GM21825 (cell line): ENCODE measurements around the gene ASIC5.
A peak's percentile ranks its signal among the peaks of the same experiment; 100 is the strongest.
"Not testable (repeated sequence)": the region's sequence is repeated elsewhere in the genome, so short reads cannot be mapped to it uniquely, and the experiment has no call there.

Source experiments
- ATAC-seq: cut with Tn5 transposase; IDR thresholded peaks from one replicate; pipeline ENCODE4 v1.9.1; 2021; ENCODE audit warnings: mild to moderate bottlenecking, moderate library complexity; ENCODE audit not compliant: unreplicated experiment

ASIC5 gene

GRCh38 chr4:155802190-155802959, 63.7 kb downstream of the ASIC5 start:
- ATAC-seq: no peak

DNA sequence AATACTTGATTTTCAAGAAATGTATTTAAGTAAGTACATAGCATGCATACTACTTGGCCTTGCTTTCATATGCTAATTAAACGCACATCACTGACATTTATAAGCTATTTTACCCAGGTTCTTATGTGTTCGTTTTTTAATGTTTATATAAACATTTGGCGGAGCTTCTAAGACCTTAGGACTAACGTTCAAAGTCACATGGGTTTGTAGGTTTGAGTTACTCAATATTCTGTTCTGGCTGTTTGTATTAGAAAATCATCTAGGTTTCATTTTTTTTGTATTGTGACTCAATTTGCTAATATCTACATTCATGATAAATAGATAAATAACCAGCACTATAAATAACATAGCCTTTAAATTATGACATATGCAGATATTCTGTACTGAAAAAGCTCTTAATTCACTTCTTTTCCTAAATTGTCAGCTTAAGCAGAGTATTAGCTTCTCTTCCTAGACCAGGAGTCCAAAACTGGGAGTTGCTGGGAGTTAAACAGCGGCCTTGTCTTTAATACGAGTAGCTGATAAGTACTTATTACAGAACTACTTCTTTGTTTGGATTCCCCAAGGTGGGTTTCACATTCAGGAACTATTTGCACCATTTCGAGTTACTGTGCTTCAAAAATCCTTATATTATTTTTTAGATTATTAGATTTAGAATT, 65.3 kb downstream of the ASIC5 start:
- no peak for ATAC-seq

GRCh38 chr4:155799794-155800123, 66.3 kb downstream of the ASIC5 start:
- no peak for ATAC-seq

DNA sequence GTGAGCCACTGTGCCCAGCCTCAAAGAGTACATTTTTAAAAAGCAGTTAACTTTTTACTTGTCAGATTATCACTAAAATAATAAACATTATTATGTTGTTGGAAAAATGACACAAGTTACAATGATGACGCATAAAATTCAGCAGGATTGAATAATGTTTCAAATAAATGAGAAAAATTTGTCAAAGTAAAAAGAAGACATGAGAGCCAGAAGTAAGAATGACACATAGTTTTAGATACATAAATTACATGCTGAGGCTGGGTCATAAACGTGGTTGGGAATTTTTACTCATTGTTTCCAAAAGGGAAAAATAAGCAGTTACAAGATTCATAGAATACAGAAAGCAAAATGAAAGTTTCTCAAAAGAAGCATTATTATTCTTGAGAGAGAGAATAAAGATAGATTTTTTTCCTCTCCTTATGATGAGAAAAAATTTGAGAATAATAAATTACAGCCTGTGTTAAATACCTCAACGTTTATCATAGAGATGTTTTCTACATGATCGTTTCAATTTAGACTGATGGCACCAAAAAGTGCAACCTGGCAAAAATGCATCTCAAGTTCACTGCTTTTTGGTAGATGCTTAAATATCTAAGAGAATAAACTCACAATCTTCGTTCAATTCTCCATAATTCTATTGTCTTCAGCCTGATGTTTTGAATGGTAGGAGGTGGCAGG, 66.8 kb downstream of the ASIC5 start:
- ATAC-seq: no peak

DNA sequence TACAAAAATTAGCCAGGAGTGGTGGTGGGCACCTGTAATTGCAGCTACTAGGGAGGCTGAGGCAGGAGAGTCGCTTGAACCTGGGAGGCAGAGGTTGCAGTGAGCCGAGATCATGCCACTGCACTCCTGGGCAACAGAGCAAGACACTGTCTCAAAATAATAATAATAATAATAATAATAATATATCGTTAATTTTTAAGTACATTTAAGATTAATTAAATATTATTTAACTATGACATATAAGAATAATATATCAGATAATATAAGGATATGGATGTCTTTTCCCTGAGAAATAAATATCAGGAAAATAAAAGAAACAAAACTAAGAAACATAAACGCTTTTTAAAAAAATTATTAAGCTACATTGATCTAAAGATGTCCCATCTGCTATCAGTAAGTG, 68.5 kb downstream of the ASIC5 start:
- ATAC-seq: not testable (repeated sequence)

- ATAC-seq: peak; percentile 75
These were observed 70.1 kb downstream of the ASIC5 start for GRCh38 chr4:155795991-155796390.

- ATAC-seq: no peak
These were observed 71.4 kb downstream of the ASIC5 start for GRCh38 chr4:155794589-155795236.

- ATAC-seq: no peak
These were observed 76.1 kb downstream of the ASIC5 start for GRCh38 chr4:155789982-155790381.

DNA sequence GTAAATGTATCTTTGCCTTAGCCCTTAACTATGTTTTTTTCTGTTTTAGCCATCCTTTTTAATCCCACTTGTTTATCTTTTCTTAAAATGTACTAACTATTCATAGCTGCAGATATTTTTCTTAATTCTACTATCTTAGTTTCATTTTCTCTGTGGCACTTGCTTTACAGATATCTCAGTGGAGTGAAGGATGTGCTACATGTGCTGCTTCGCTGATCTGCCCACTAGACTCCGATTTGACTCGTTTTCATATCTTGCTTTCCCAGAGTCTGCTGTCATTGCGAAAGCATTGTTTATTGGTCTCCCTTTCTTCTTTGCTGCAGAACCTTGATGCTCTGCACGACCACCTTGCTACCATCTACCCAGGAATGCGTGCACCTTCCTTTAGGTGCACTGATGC, 76.7 kb downstream of the ASIC5 start:
- ATAC-seq: no peak

DNA sequence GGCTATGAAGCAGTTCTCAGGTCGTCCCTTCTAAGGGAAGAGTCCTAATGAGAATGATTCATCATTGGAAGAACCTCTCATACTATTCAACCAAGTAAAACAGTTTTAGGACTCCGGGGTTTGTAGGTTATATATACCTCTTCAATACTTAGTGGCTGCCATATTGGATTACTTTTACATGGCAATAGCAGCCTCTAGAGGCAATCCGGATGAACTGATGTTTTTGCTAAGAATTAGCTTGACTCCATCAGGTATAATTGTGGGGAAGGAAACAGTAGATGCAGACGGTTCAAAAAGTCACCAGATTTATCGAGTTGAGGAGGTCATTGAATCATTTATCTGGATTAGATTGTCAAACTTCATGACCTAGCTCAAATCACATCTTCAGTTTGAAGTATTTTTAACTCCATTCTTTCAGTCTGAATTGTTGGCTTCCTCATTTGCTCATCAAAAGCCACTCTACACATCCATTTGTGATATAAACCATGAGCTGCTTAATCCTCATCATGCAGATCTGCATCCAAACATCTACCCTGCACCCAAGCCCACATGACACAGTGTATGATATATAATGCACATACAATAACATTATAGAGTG, 78.9 kb downstream of the ASIC5 start:
- peak; percentile 97 for ATAC-seq

DNA sequence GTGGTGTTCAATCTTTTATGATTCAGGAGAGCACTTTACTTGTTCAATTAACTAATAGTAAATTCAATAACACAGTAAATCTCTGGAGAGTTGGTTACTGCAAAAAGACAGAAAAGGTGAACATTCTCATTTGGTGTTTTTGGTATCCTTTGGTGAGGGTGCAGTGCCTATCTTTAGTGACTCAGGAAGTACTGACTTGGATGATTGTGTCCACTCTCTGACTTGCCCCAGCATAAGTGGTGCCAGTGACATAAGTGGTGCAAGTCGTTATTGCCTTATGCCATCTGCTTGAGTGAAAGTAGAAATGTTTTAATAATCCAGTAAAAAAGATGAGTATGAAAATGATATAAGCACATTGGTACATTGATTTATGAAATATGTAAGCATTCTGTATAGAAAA, 80.2 kb downstream of the ASIC5 start:
- ATAC-seq: no peak

DNA sequence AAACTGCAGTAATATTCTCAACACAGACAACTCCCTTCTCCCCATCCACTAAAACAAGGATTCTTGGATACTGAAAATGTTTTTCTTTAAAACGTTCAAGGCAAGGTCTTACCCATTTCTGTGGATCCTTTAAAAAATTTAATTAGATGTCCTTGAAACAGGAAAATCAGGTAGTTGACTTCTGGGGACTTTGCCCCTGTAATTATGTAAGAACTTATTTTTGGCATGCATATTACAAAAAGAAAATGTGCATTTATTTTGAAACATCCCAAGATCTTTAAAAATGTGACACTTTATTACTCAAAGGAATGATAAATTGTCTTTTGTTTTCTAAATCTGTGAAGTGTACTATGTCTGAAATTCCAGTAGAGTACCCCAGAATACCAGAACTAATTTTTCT, 81.4 kb downstream of the ASIC5 start:
- no peak for ATAC-seq

GRCh38 chr4:155781249-155781831, 84.7 kb downstream of the ASIC5 start:
- ATAC-seq: no peak

GRCh38 chr4:155780775-155781174, 85.3 kb downstream of the ASIC5 start:
- no peak for ATAC-seq
